Right lobe of liver (tissue), 6 donors: ENCODE data around the gene CDX1. TPM values are rescaled to one million over a fixed set of nuclear protein-coding genes. Genes with fewer than 3 reads are reported as not detected.

Source experiments
- ATAC-seq, 4 donors: fragments of 200-7000 bp; cut with Tn5 transposase; one replicate each; pipeline ENCODE4 v1.9.1; 2020; ENCODE audit warnings: mild to moderate bottlenecking in 4 of 4, moderate library complexity in 4 of 4
- DNase-seq, 3 donors: peaks; one replicate each; pipeline ENCODE4 v3.0.0-alpha.2; 2020
- H3K27ac ChIP-seq, 3 donors: fragments of 200-600 bp; one replicate each; pipeline ENCODE4 v1.8.0; 2022
- H3K27me3 ChIP-seq, 2 donors: fragments of 200-600 bp; one replicate each; pipeline ENCODE4 v1.8.0; 2022
- H3K36me3 ChIP-seq, 4 donors: fragments of 200-600 bp; sonication (generic) in 1 of 4; one replicate each; pipeline versions ENCODE4 v1.5.1 to v1.8.0; 2017 to 2022; ENCODE audit warnings: control low read depth in 1 of 4
- H3K4me1 ChIP-seq, 4 donors: fragments of 200-600 bp; sonication (generic) in 1 of 4; one replicate each; pipeline versions ENCODE4 v1.5.1 to v1.8.0; 2017 to 2022; ENCODE audit warnings: control low read depth in 1 of 4
- H3K4me3 ChIP-seq, 3 donors: fragments of 200-600 bp; one replicate each; pipeline ENCODE4 v1.8.0; 2022
- H3K9me3 ChIP-seq, 4 donors: fragments of 200-600 bp; sonication (generic) in 1 of 4; one replicate each; pipeline versions ENCODE4 v1.5.1 to v1.8.0; 2017 to 2022; ENCODE audit warnings: control low read depth in 1 of 4
- CTCF ChIP-seq, 4 donors: fragments of 200-600 bp in 3 of 4; fragments of 450-650 bp in 1 of 4; IDR thresholded peaks; one replicate each; pipeline versions ENCODE4 v1.5.1 to v1.8.0; 2016 to 2022; ENCODE audit warnings: antibody characterized with exemption in 4 of 4, mild to moderate bottlenecking in 2 of 4
- POLR2A ChIP-seq: fragments of 450-650 bp; IDR thresholded peaks from one replicate; pipeline ENCODE4 v1.6.1; 2017; ENCODE audit warnings: antibody characterized with exemption, mild to moderate bottlenecking
- WGBS: methylation state at CpG from one replicate; pipeline ENCODE4 v1.1.6; 2018; ENCODE audit warnings: low coverage, low lambda C conversion rate; ENCODE audit not compliant: insufficient coverage; ENCODE audit errors: missing lambda C conversion rate; 5-methylcytosine and 5-hydroxymethylcytosine counted together
- intact Hi-C, 2 donors: fragments of 100-400 bp; cut with DNase I; formaldehyde crosslinking; loops; one replicate each; pipeline versions ENCODE4 v1.11.2 to v1.14.1; 2022
- total RNA-seq, 6 experiments: library from RNA; depleted of rRNA in 2 of 6; stranded (reverse); fragments of >200 nt in 2 of 6; fragmentation: NEBNext Ultra II Directional in 3 of 6; extraction: Animal tissue kit (Norgen Biotek cat#: 25700) in 3 of 6; gene quantifications; one replicate each; pipeline versions ENCODE4 v1.1.0 to v1.2.4, GENCODE V29; 2016 to 2023
- donor health status: DM: no; HTN: yes; CAD: no.
- donor health status: DM: no; HTN: no; CAD: no.
- donor health status: DM: no; HTN: no; CAD: no.
- donor health status: DM: no; HTN: yes; CAD: no.
- donor health status: DM: no; HTN: yes; CAD: no.

The CDX1 gene
- total RNA-seq, 6 experiments from 2014 or later: not detected

GRCh38 chr5:150130493-150130922 is 36.1 kb upstream of the CDX1 start:
- Histone ChIP-seq H3K36me3 (no peaks in the 10 kb centered on the region), H3K9me3 (no peaks in the 10 kb centered on the region), H3K27ac (peak overlapping the region in 1 of 3 donors; percentile 41), H3K27me3 (no peaks in the 10 kb centered on the region), H3K4me3 (no peak overlapping the region), H3K4me1 (peaks cover 0 to 17% (median 6%) of the 10 kb centered on the region in 4 donors)
- no peak for ATAC-seq
- intact Hi-C loops: loop anchor here in 1 of 2 donors (10.0 kb wide), 1 partner anchor 84 kb away; no protein-coding TSS in a partner anchor
- peak in 1 of 3 donors; percentile 53 for DNase-seq
- TF ChIP-seq POLR2A (no peak), CTCF (IDR thresholded peaks at IDR 0.05) (no peak)
- WGBS: 69% methylated on average over 5 of the region's 8 CpGs

- 68% methylated on average over 3 of the region's 4 CpGs for WGBS
- Histone ChIP-seq H3K36me3 (no peaks in the 10 kb centered on the region), H3K27me3 (no peaks in the 10 kb centered on the region), H3K27ac (no peak overlapping the region), H3K4me3 (no peak overlapping the region), H3K4me1 (peaks cover 0 to 25% (median 9%) of the 10 kb centered on the region in 4 donors), H3K9me3 (no peaks in the 10 kb centered on the region)
- DNase-seq: no peak
- no peak for ATAC-seq
- intact Hi-C loops: loop anchor here in 1 of 2 donors (10.0 kb wide), 1 partner anchor 83 kb away; no protein-coding TSS in a partner anchor
- TF ChIP-seq CTCF (IDR thresholded peaks at IDR 0.05) (no peak), POLR2A (no peak)
Observed at GRCh38 chr5:150131461-150131860, 35.1 kb upstream of the CDX1 start.

GRCh38 chr5:150131978-150132694 is 34.4 kb upstream of the CDX1 start:
- ATAC-seq (no peak), DNase-seq (peak in 1 of 3 donors; percentile 47)
- Histone ChIP-seq H3K4me1 (peaks cover 0 to 32% (median 13%) of the 10 kb centered on the region in 4 donors), H3K4me3 (no peak overlapping the region), H3K27me3 (no peaks in the 10 kb centered on the region), H3K36me3 (no peaks in the 10 kb centered on the region), H3K27ac (no peak overlapping the region), H3K9me3 (no peaks in the 10 kb centered on the region)
- 56% methylated on average over 6 of the region's 12 CpGs for WGBS
- TF ChIP-seq POLR2A (no peak), CTCF (IDR thresholded peaks at IDR 0.05) (no peak)
- intact Hi-C loops: loop anchor here in 1 of 2 donors (10.0 kb wide), 1 partner anchor 83 kb away; no protein-coding TSS in a partner anchor

- no peaks in the 10 kb centered on the region for H3K36me3 ChIP-seq
- TF ChIP-seq POLR2A (no peak), CTCF (IDR thresholded peaks at IDR 0.05) (no peak)
- no peak overlapping the region for H3K27ac ChIP-seq
- no peaks in the 10 kb centered on the region for H3K27me3 ChIP-seq
- peaks cover 0 to 37% (median 15%) of the 10 kb centered on the region in 4 donors for H3K4me1 ChIP-seq
- intact Hi-C loops: loop anchor here in 1 of 2 donors (10.0 kb wide), 1 partner anchor 82 kb away; no protein-coding TSS in a partner anchor
- H3K4me3 ChIP-seq: no peak overlapping the region
- no peaks in the 10 kb centered on the region for H3K9me3 ChIP-seq
- no CpG with 5 or more reads among the region's 22 CpGs for WGBS
- DNase-seq: no peak
- ATAC-seq: no peak
Observed at GRCh38 chr5:150132740-150133139, 33.8 kb upstream of the CDX1 start.
